SK-N-SH (cell line): ENCODE data around the gene PLD1. TPM values are rescaled to one million over a fixed set of nuclear protein-coding genes. Genes with fewer than 3 reads are reported as not detected.

ENCODE experiments used
- CTCF ChIA-PET: fragments of 300-600, 350-600 bp; formaldehyde crosslinking; extraction: SDS; loops from one replicate; lab custom pipeline; 2021; lab: Yijun Ruan, JAX
- POLR2A ChIA-PET: fragments of 350-600 bp; sonication (Branson Sonifier 250); formaldehyde crosslinking; extraction: SDS; loops from one replicate; lab custom pipeline; 2020; ENCODE audit warnings: antibody characterized with exemption, inconsistent platforms; lab: Yijun Ruan, JAX
- DNase-seq: peaks from one replicate; pipeline ENCODE4 v3.0.0; 2012
- H2AFZ ChIP-seq: fragments of 200-600 bp; sonication (generic); 2 replicates; pipeline ENCODE4 v1.8.1; 2016; ENCODE audit warnings: antibody characterized with exemption, mild to moderate bottlenecking, low read depth
- H3F3A ChIP-seq: fragments of 200-600 bp; sonication (generic); replicated peaks from 2 replicates; pipeline ENCODE3; 2016; ENCODE audit warnings: antibody characterized with exemption, mild to moderate bottlenecking; ENCODE audit not compliant: insufficient read depth
- H3K27ac ChIP-seq, 2 experiments: fragments of 200-500 bp in 1 of 2; fragments of 200-600 bp in 1 of 2; sonication (Bioruptor generic) in 1 of 2; sonication (generic), shearing (Covaris generic) in 1 of 2; 2 replicates each; pipeline versions ENCODE4 v1.5.1 to v1.6.1; 2014 to 2016; ENCODE audit warnings: low read depth in 2 of 2, inconsistent platforms in 1 of 2, low read length in 1 of 2, mild to moderate bottlenecking in 1 of 2, mixed read lengths in 1 of 2
- H3K27me3 ChIP-seq: fragments of 200-600 bp; sonication (generic), shearing (Covaris generic); 2 replicates; pipeline ENCODE4 v1.6.1; 2016; ENCODE audit warnings: mixed run types; ENCODE audit not compliant: insufficient read depth
- H3K36me3 ChIP-seq, 2 experiments: fragments of 200-500 bp in 1 of 2; fragments of 200-600 bp in 1 of 2; sonication (Bioruptor generic) in 1 of 2; sonication (generic) in 1 of 2; replicated peaks in 1 of 2; 2 replicates each; pipeline versions ENCODE3 to v1.5.1; 2014 to 2016; ENCODE audit warnings: low read length in 1 of 2, mild to moderate bottlenecking in 1 of 2; ENCODE audit not compliant: insufficient read depth in 2 of 2, control insufficient read depth in 1 of 2
- H3K4me1 ChIP-seq, 2 experiments: fragments of 200-500 bp in 1 of 2; fragments of 200-600 bp in 1 of 2; sonication (Bioruptor generic) in 1 of 2; sonication (generic), shearing (Covaris generic) in 1 of 2; 2 replicates each; pipeline versions ENCODE4 v1.5.1 to v1.6.1; 2014 to 2016; ENCODE audit warnings: low read depth in 1 of 2, low read length in 1 of 2, mixed run types in 1 of 2; ENCODE audit not compliant: insufficient read depth in 2 of 2, control insufficient read depth in 1 of 2
- H3K4me2 ChIP-seq: fragments of 200-600 bp; sonication (generic), shearing (Covaris generic); 2 replicates; pipeline ENCODE4 v1.6.1; 2017; ENCODE audit warnings: mixed run types
- H3K4me3 ChIP-seq, 2 experiments: fragments of 200-500 bp in 1 of 2; fragments of 200-600 bp in 1 of 2; sonication (Bioruptor generic) in 1 of 2; sonication (generic), shearing (Covaris generic) in 1 of 2; 2 replicates each; pipeline versions ENCODE4 v1.5.1 to v1.8.1; 2014 to 2016; ENCODE audit warnings: low read depth in 2 of 2, inconsistent platforms in 1 of 2, low read length in 1 of 2, mild to moderate bottlenecking in 1 of 2, mixed read lengths in 1 of 2, moderate library complexity in 1 of 2
- H3K79me2 ChIP-seq: fragments of 200-600 bp; sonication (generic); 2 replicates; pipeline ENCODE4 v1.8.1; 2017; ENCODE audit warnings: mild to moderate bottlenecking; ENCODE audit not compliant: insufficient read depth
- H3K9ac ChIP-seq: fragments of 200-600 bp; sonication (generic); 2 replicates; pipeline ENCODE4 v1.6.1; 2017; ENCODE audit warnings: mixed run types
- H3K9me2 ChIP-seq: fragments of 200-600 bp; sonication (generic); 2 replicates; pipeline ENCODE4 v1.6.1; 2017; ENCODE audit warnings: mixed run types
- H3K9me3 ChIP-seq: fragments of 200-600 bp; sonication (generic); 2 replicates; pipeline ENCODE4 v1.6.1; 2017; ENCODE audit warnings: mixed run types, mild to moderate bottlenecking, moderate library complexity
- H4K20me1 ChIP-seq: fragments of 200-600 bp; sonication (generic); 2 replicates; pipeline ENCODE4 v1.6.1; 2017; ENCODE audit warnings: mild to moderate bottlenecking, mixed run types; ENCODE audit not compliant: insufficient read depth
- CHD2 ChIP-seq: fragments of 150-350 bp; IDR thresholded peaks from 2 replicates; pipeline ENCODE4 v1.6.1; 2018; ENCODE audit warnings: low read length; ENCODE audit not compliant: partially characterized antibody
- EP300 ChIP-seq, 2 experiments: IDR thresholded peaks; 2 replicates each; pipeline versions ENCODE4 v1.4.0 to v1.6.1; 2012; ENCODE audit warnings: borderline replicate concordance in 1 of 2, low read depth in 1 of 2, low read length in 1 of 2
- EZH2phosphoT487 ChIP-seq: fragments of 200-600 bp; sonication (generic); IDR thresholded peaks from 2 replicates; pipeline ENCODE4 v1.6.1; 2017; ENCODE audit warnings: low read depth, mixed run types, mild to moderate bottlenecking, antibody characterized with exemption, moderate library complexity, borderline replicate concordance
- NRF1 ChIP-seq: IDR thresholded peaks from 2 replicates; pipeline ENCODE4 v1.6.1; 2012; ENCODE audit warnings: low read depth, mild to moderate bottlenecking, low read length
- POLR2AphosphoS5 ChIP-seq: IDR thresholded peaks from 2 replicates; pipeline ENCODE4 v1.6.1; 2012; ENCODE audit warnings: low read depth, low read length
- RAD21 ChIP-seq: IDR thresholded peaks from 2 replicates; pipeline ENCODE4 v1.6.1; 2012; ENCODE audit warnings: mild to moderate bottlenecking, low read length
- RFX5 ChIP-seq: IDR thresholded peaks from 2 replicates; pipeline ENCODE4 v1.6.1; 2012; ENCODE audit warnings: mild to moderate bottlenecking, improper control_type of control experiment, low read length
- RXRA ChIP-seq: IDR thresholded peaks from 2 replicates; pipeline ENCODE4 v1.4.0; 2012; ENCODE audit warnings: low read depth, mild to moderate bottlenecking, borderline replicate concordance
- SIN3A ChIP-seq: IDR thresholded peaks from 2 replicates; pipeline ENCODE4 v1.6.1; 2012; ENCODE audit warnings: low read depth, mild to moderate bottlenecking, low read length, moderate library complexity, borderline replicate concordance
- TAF1 ChIP-seq: IDR thresholded peaks from 2 replicates; pipeline ENCODE4 v1.6.1; 2012; ENCODE audit warnings: low read depth, mild to moderate bottlenecking, low read length, moderate library complexity, borderline replicate concordance
- TCF12 ChIP-seq: IDR thresholded peaks from 2 replicates; pipeline ENCODE4 v1.4.0; 2012
- WGBS: methylation state at CpG from one replicate; pipeline ENCODE4 v1.1.6; 2017; ENCODE audit warnings: low lambda C conversion rate; 5-methylcytosine and 5-hydroxymethylcytosine counted together
- polyA plus RNA-seq, 3 experiments: library from polyadenylated mRNA; depleted of rRNA; stranded (reverse); fragments of >200 nt; gene quantifications; 2 replicates each; pipeline ENCODE4 v1.2.3, GENCODE V29; 2012
- TF ChIP-seq, protein P1 (sequence below): IDR thresholded peaks from 2 replicates; pipeline ENCODE4 v1.4.0; 2012; ENCODE audit warnings: low read depth
- TF ChIP-seq, protein P2 (sequence below): IDR thresholded peaks from 2 replicates; pipeline ENCODE4 v1.4.0; 2012; ENCODE audit warnings: low read depth, borderline replicate concordance
- TF ChIP-seq, protein P3 (sequence below): IDR thresholded peaks from 2 replicates; pipeline ENCODE4 v1.6.1; 2012; ENCODE audit warnings: mild to moderate bottlenecking, low read depth, low read length, moderate library complexity

PLD1 gene
- polyA plus RNA-seq, 1 of the 3 experiments (the other 2 are of a cell fraction) = 6.2 TPM

DNA sequence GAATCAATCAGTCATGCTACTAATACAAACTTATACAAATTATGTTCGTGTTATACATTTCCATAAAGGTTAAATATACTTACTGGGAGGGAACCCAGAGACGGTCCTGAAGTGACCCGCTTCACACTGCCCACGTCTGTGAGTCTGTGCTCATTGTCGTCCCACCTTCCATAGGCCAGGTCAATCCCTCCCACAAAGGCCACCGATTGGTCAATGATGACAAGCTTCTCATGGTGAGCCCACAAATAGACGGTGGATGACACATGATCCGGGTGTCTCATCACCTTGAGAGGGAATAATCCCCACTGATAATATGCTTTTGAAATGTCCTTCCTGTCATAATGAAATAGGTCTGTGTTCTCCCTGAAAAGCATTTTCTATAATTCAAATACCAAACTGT lies 121.7 kb downstream of the PLD1 start:
- H3K4me3 ChIP-seq = no peak overlapping the region
- 90% methylated on average over 8 of the region's 8 CpGs for WGBS
- no peak overlapping the region for H2AFZ ChIP-seq
- no peak for DNase-seq
- H3K9me3 ChIP-seq = no peaks in the 10 kb centered on the region
- H3K4me2 ChIP-seq = no peak overlapping the region
- no peaks in the 10 kb centered on the region; a peak in 2 of 4 replicates for H3K4me1 ChIP-seq
- no peaks in the 10 kb centered on the region for H3K9me2 ChIP-seq
- H4K20me1 ChIP-seq = no peaks in the 10 kb centered on the region
- no peaks in the 10 kb centered on the region for H3K27me3 ChIP-seq
- H3K27ac ChIP-seq = no peak overlapping the region
- TF ChIP-seq TCF12 (no peak), SIN3A (no peak), EP300 (IDR thresholded peaks at IDR 0.05; ENCODE audit: borderline replicate concordance in 1 of 2, low read depth in 1 of 2, low read length in 1 of 2) (no peak)
- TF ChIP-seq, protein P1, sequence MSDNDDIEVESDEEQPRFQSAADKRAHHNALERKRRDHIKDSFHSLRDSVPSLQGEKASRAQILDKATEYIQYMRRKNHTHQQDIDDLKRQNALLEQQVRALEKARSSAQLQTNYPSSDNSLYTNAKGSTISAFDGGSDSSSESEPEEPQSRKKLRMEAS = no peak
- TF ChIP-seq, all 33 proteins: peak for 0
- CTCF ChIA-PET = interaction anchor here (0.6 to 2.2 kb wide), 2 partner anchors 15 to 84 kb away, joined by 4 to 7 read pairs; no protein-coding TSS in a partner anchor
- POLR2A ChIA-PET = no interaction called here
- Histone ChIP-seq H3K9ac (no peak overlapping the region), H3K36me3 (peaks cover 0 to 3% of the 10 kb centered on the region in 2 experiments), H3F3A (no peaks in the 10 kb centered on the region), H3K79me2 (no peaks in the 10 kb centered on the region)

DNA sequence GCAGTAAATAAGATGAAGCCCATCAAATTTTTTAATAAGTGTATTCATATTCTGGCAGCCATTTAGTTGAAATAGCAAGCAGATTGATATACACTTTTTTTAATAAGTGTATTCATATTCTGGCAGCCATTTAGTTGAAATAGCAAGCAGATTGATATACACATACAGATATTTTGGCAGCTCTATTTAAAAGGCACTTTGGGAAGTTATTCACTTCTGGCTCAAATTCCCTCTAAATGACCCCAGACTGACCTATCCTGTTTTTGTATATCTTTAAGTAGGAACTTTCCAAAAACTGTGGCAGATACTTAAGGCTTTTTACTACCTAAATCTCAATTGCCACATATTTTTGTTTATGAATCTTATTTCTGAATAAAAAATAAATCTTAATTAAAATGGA lies 122.3 kb downstream of the PLD1 start:
- Histone ChIP-seq H2AFZ (no peak overlapping the region), H3K4me3 (no peak overlapping the region), H3K9ac (no peak overlapping the region), H3K4me1 (no peaks in the 10 kb centered on the region; a peak in 2 of 4 replicates), H3F3A (no peaks in the 10 kb centered on the region), H3K9me2 (no peaks in the 10 kb centered on the region), H3K27me3 (no peaks in the 10 kb centered on the region), H3K79me2 (no peaks in the 10 kb centered on the region), H3K9me3 (no peaks in the 10 kb centered on the region), H4K20me1 (no peaks in the 10 kb centered on the region), H3K4me2 (no peak overlapping the region), H3K36me3 (peaks cover 0 to 3% of the 10 kb centered on the region in 2 experiments), H3K27ac (no peak overlapping the region)
- DNase-seq = no peak
- ChIA-PET CTCF (interaction anchor here (1.5 to 2.2 kb wide), 2 partner anchors 16 to 85 kb away, joined by 3 to 7 read pairs; no protein-coding TSS in a partner anchor), POLR2A (no interaction called here)
- no peak for TF ChIP-seq EP300 (IDR thresholded peaks at IDR 0.05; ENCODE audit: borderline replicate concordance in 1 of 2, low read depth in 1 of 2, low read length in 1 of 2)
- no peak for TF ChIP-seq RXRA
- TF ChIP-seq, protein P2, sequence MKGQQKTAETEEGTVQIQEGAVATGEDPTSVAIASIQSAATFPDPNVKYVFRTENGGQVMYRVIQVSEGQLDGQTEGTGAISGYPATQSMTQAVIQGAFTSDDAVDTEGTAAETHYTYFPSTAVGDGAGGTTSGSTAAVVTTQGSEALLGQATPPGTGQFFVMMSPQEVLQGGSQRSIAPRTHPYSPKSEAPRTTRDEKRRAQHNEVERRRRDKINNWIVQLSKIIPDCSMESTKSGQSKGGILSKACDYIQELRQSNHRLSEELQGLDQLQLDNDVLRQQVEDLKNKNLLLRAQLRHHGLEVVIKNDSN = no peak
- TF ChIP-seq RAD21 = no peak
- TF ChIP-seq POLR2AphosphoS5 = no peak
- TF ChIP-seq NRF1 = no peak
- no peak for TF ChIP-seq TAF1
- TF ChIP-seq, protein P3, sequence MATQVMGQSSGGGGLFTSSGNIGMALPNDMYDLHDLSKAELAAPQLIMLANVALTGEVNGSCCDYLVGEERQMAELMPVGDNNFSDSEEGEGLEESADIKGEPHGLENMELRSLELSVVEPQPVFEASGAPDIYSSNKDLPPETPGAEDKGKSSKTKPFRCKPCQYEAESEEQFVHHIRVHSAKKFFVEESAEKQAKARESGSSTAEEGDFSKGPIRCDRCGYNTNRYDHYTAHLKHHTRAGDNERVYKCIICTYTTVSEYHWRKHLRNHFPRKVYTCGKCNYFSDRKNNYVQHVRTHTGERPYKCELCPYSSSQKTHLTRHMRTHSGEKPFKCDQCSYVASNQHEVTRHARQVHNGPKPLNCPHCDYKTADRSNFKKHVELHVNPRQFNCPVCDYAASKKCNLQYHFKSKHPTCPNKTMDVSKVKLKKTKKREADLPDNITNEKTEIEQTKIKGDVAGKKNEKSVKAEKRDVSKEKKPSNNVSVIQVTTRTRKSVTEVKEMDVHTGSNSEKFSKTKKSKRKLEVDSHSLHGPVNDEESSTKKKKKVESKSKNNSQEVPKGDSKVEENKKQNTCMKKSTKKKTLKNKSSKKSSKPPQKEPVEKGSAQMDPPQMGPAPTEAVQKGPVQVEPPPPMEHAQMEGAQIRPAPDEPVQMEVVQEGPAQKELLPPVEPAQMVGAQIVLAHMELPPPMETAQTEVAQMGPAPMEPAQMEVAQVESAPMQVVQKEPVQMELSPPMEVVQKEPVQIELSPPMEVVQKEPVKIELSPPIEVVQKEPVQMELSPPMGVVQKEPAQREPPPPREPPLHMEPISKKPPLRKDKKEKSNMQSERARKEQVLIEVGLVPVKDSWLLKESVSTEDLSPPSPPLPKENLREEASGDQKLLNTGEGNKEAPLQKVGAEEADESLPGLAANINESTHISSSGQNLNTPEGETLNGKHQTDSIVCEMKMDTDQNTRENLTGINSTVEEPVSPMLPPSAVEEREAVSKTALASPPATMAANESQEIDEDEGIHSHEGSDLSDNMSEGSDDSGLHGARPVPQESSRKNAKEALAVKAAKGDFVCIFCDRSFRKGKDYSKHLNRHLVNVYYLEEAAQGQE = no peak
- no peak for TF ChIP-seq CHD2
- no peak for TF ChIP-seq EZH2phosphoT487
- TF ChIP-seq RFX5 = no peak
